Lung (tissue), 12 donors: Measurements from ENCODE around the gene TUBGCP5. TPM values are rescaled to one million over a fixed set of nuclear protein-coding genes. Genes with fewer than 3 reads are reported as not detected.
A peak's percentile ranks its signal among the peaks of the same experiment; 100 is the strongest.

Source experiments
- ATAC-seq: fragments of 200-7000 bp; cut with Tn5 transposase; one replicate; pipeline ENCODE4 v1.9.1; 2020; ENCODE audit warnings: moderate number of reproducible peaks; ENCODE audit not compliant: insufficient read depth, low FRiP score
- DNase-seq, 3 donors: peaks; one replicate each; pipeline ENCODE4 v3.0.0-alpha.2; 2013 to 2017
- H3K27ac ChIP-seq, 2 donors: one replicate each; pipeline ENCODE4 v1.5.1; 2013; ENCODE audit warnings: mild to moderate bottlenecking in 2 of 2, moderate library complexity in 2 of 2, control low read depth in 1 of 2, inconsistent platforms in 1 of 2, low read depth in 1 of 2, low read length in 1 of 2
- H3K27me3 ChIP-seq, 3 donors: one replicate each; pipeline ENCODE4 v1.5.1; 2013; ENCODE audit warnings: low read length in 2 of 3; ENCODE audit not compliant: control insufficient read depth in 3 of 3, insufficient read depth in 3 of 3
- H3K36me3 ChIP-seq, 4 donors: one replicate each; pipeline ENCODE4 v1.5.1; 2013; ENCODE audit warnings: low read length in 4 of 4, mild to moderate bottlenecking in 1 of 4, moderate library complexity in 1 of 4; ENCODE audit not compliant: control insufficient read depth in 4 of 4, insufficient read depth in 4 of 4
- H3K4me1 ChIP-seq, 5 donors: one replicate each; pipeline ENCODE4 v1.5.1; 2013; ENCODE audit warnings: low read length in 5 of 5, mild to moderate bottlenecking in 2 of 5, moderate library complexity in 1 of 5; ENCODE audit not compliant: control insufficient read depth in 5 of 5, insufficient read depth in 5 of 5
- H3K4me3 ChIP-seq: one replicate; pipeline ENCODE4 v1.5.1; 2013; ENCODE audit warnings: mild to moderate bottlenecking, control low read depth, moderate library complexity
- H3K9ac ChIP-seq, 2 donors: one replicate each; pipeline ENCODE4 v1.5.1; 2013; ENCODE audit warnings: low read length in 2 of 2, control low read depth in 1 of 2; ENCODE audit not compliant: insufficient read depth in 1 of 2
- H3K9me3 ChIP-seq, 4 donors: one replicate each; pipeline ENCODE4 v1.5.1; 2013; ENCODE audit warnings: low read length in 3 of 4, mild to moderate bottlenecking in 1 of 4, moderate library complexity in 1 of 4; ENCODE audit not compliant: control insufficient read depth in 4 of 4, insufficient read depth in 3 of 4
- WGBS, 2 donors: extraction: QIAGEN DNeasy Blood & Tissue Kit; methylation state at CpG; one replicate each; pipeline ENCODE4 v1.1.7; 2013; 5-methylcytosine and 5-hydroxymethylcytosine counted together
- polyA plus RNA-seq, 2 donors: library from polyadenylated mRNA; stranded (reverse); fragments of 200-250 nt; gene quantifications; one replicate each; pipeline ENCODE4 v1.2.1, GENCODE V29; 2013
- total RNA-seq, 2 donors: library from RNA; depleted of rRNA in 1 of 2; stranded (reverse); fragments of >200 nt in 1 of 2; gene quantifications; one replicate each; pipeline ENCODE4 v1.2.1, GENCODE V29; 2014 to 2021
- TF ChIP-seq, protein P1 (sequence below): IDR thresholded peaks from 2 replicates; pipeline ENCODE4 v1.5.1; 2012; ENCODE audit warnings: mild to moderate bottlenecking; ENCODE audit errors: control extremely low read depth, extremely low read depth
- donor health status: control.
- donor health status: control.
- donor health status: Bipolar disorder and iron deficiency.
- donor health status: healthy.
- donor health status: DM: yes; HTN: yes; CAD: no.

Gene TUBGCP5
- total and polyA plus RNA-seq, 4 donors, result 6.2 to 34.7 (median 11.8) TPM

GRCh38 chr15:22951031-22951380 is 88.4 kb downstream of the TUBGCP5 start:
- TF ChIP-seq, protein P1, sequence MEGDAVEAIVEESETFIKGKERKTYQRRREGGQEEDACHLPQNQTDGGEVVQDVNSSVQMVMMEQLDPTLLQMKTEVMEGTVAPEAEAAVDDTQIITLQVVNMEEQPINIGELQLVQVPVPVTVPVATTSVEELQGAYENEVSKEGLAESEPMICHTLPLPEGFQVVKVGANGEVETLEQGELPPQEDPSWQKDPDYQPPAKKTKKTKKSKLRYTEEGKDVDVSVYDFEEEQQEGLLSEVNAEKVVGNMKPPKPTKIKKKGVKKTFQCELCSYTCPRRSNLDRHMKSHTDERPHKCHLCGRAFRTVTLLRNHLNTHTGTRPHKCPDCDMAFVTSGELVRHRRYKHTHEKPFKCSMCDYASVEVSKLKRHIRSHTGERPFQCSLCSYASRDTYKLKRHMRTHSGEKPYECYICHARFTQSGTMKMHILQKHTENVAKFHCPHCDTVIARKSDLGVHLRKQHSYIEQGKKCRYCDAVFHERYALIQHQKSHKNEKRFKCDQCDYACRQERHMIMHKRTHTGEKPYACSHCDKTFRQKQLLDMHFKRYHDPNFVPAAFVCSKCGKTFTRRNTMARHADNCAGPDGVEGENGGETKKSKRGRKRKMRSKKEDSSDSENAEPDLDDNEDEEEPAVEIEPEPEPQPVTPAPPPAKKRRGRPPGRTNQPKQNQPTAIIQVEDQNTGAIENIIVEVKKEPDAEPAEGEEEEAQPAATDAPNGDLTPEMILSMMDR, result no peak
- Histone ChIP-seq H3K27ac (peak overlapping the region; percentile 33 to 42), H3K27me3 (no peaks in the 10 kb centered on the region), H3K36me3 (peaks cover 0 to 7% (median 0%) of the 10 kb centered on the region in 4 donors), H3K9ac (no peak overlapping the region), H3K4me1 (peaks cover 0 to 35% (median 6%) of the 10 kb centered on the region in 5 donors), H3K9me3 (no peaks in the 10 kb centered on the region), H3K4me3 (no peak overlapping the region)
- ATAC-seq (no peak), DNase-seq (no peak)
- WGBS, 2 donors, result 81 to 91% methylated on average over 16 of the region's 16 CpGs

GRCh38 chr15:22950256-22950990 is 88.9 kb downstream of the TUBGCP5 start:
- H3K27me3 ChIP-seq, result no peaks in the 10 kb centered on the region
- H3K9ac ChIP-seq, result no peak overlapping the region
- no peaks in the 10 kb centered on the region for H3K9me3 ChIP-seq
- H3K27ac ChIP-seq, result peak overlapping the region in 1 of 2 donors; percentile 78
- H3K36me3 ChIP-seq, result peaks cover 0 to 9% (median 0%) of the 10 kb centered on the region in 4 donors
- DNase-seq, result peak in 1 of 3 donors; percentile 55
- no peak for ATAC-seq
- no peak overlapping the region for H3K4me3 ChIP-seq
- TF ChIP-seq, protein P1, result no peak
- 70 to 80% methylated on average over 25 of the region's 25 CpGs for WGBS, 2 donors
- H3K4me1 ChIP-seq, result peaks cover 0 to 33% (median 3%) of the 10 kb centered on the region in 5 donors

Other genes with a start within 250 kb of the TUBGCP5 start
- 10 to 100 TPM; 38.3 to 53.7 TPM for gene NIPA2, start 200.9 kb downstream of the TUBGCP5 start, total RNA-seq
- gene NIPA2, start 200.9 kb downstream of the TUBGCP5 start, polyA plus RNA-seq, result 10 to 100 TPM; 12.5 to 46.7 TPM
- 100 to 1,000 TPM; 108 to 136 TPM for gene CYFIP1, start 59.2 kb downstream of the TUBGCP5 start, total RNA-seq
- 10 to 100 TPM; 27.0 to 65.5 TPM for gene CYFIP1, start 59.2 kb downstream of the TUBGCP5 start, polyA plus RNA-seq
- gene GOLGA6L1, start 97.3 kb upstream of the TUBGCP5 start, total RNA-seq, result not detected
- gene GOLGA6L1, start 97.3 kb upstream of the TUBGCP5 start, polyA plus RNA-seq, result not detected